NT2/D1 (cell line): ENCODE results near the gene ANTKMT.

ENCODE experiments used
- DNase-seq: peaks from one replicate; pipeline ENCODE4 v3.0.0-alpha.2; 2011; ENCODE audit warnings: low read depth, low spot score
- H3K27me3 ChIP-seq: 2 replicates; pipeline ENCODE4 v1.6.0; 2011; ENCODE audit warnings: mild to moderate bottlenecking; ENCODE audit not compliant: insufficient read length, insufficient read depth
- H3K36me3 ChIP-seq: 2 replicates; pipeline ENCODE4 v1.6.1; 2011; ENCODE audit warnings: mild to moderate bottlenecking, low read length, mixed read lengths; ENCODE audit not compliant: insufficient read depth, insufficient read length
- H3K4me1 ChIP-seq: 2 replicates; pipeline ENCODE4 v1.5.1; 2011; ENCODE audit not compliant: insufficient read depth, insufficient read length
- H3K4me3 ChIP-seq: 2 replicates; pipeline ENCODE4 v1.5.1; 2011; ENCODE audit warnings: low read depth; ENCODE audit not compliant: insufficient read length
- H3K9ac ChIP-seq: 2 replicates; pipeline ENCODE4 v1.6.0; 2011; ENCODE audit warnings: low read depth; ENCODE audit not compliant: insufficient read length
- H3K9me3 ChIP-seq: 2 replicates; pipeline ENCODE4 v1.5.1; 2011; ENCODE audit warnings: mild to moderate bottlenecking, low read length; ENCODE audit not compliant: insufficient read depth
- SUZ12 ChIP-seq: IDR thresholded peaks from 2 replicates; pipeline ENCODE4 v1.6.1; 2011; ENCODE audit not compliant: insufficient read length, insufficient read depth; ENCODE audit errors: extremely low read depth
- YY1 ChIP-seq: IDR thresholded peaks from 2 replicates; pipeline ENCODE4 v1.6.1; 2011; ENCODE audit not compliant: insufficient read length, insufficient read depth
- ZNF274 ChIP-seq: IDR thresholded peaks from 2 replicates; pipeline ENCODE4 v1.6.1; 2011; ENCODE audit warnings: mild to moderate bottlenecking, low read depth, low read length

The ANTKMT gene

DNA sequence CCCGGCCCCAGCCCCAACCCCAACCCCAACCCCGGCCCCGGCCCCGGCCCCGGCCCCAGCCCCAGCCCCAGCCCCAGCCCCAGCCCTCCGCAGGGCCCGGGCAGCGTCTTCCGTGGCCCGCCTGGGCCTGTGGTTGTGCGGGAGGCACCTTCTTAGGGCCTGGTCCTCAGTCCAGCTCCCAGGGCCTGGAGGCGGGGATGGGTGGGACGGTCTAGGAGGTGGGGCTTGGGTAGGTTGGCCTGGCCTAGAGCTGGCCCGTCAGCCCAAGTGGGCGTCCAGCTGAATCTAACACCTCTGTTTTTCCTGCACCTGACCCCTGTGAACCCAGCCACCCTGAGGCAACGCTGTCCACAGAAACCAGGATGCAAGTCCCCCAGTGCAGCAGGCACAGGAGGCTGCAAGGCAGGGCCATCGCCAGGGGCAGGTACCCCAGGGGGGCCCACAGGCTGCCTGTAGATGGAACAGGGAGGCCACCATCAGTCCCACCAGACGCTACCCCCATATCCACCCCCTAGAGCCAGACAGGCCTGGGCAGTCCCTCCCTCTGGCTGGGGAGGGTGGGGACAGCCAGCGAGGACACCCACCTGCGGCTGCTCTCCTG lies 48.3 kb downstream of the ANTKMT start:
- H3K9ac ChIP-seq: no peak overlapping the region
- no peaks in the 10 kb centered on the region for H3K9me3 ChIP-seq
- TF ChIP-seq SUZ12 (no peak), ZNF274 (no peak), YY1 (no peak)
- no peak for DNase-seq
- no peak overlapping the region for H3K4me3 ChIP-seq
- H3K36me3 ChIP-seq: no peaks in the 10 kb centered on the region
- peaks cover 17% of the 10 kb centered on the region for H3K4me1 ChIP-seq
- H3K27me3 ChIP-seq: no peaks in the 10 kb centered on the region

DNA sequence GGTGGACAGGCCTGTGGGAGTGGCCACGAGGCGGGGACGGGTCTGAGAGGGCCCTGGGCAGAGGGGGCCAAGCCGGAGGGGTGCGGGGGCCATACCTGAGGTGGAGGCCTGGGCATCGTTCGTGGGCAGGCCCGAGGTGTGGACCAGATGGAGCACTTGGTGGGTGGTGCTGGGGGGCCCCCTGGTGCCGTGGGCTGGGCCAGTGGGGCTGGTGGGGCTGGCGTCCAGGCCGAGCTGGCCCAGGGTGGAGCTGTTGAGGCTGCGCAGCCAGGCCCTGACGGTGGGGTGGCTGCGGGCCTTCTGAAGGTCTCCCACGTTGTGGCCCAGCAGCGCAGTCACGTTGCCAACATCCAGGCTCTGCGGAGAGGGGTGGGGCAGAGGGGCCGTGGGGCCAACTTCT lies 49.0 kb downstream of the ANTKMT start:
- peaks cover 17% of the 10 kb centered on the region for H3K4me1 ChIP-seq
- DNase-seq: no peak
- H3K36me3 ChIP-seq: no peaks in the 10 kb centered on the region
- H3K9ac ChIP-seq: no peak overlapping the region
- no peaks in the 10 kb centered on the region for H3K27me3 ChIP-seq
- no peaks in the 10 kb centered on the region for H3K9me3 ChIP-seq
- no peak overlapping the region for H3K4me3 ChIP-seq
- TF ChIP-seq SUZ12: no peak
- no peak for TF ChIP-seq ZNF274
- TF ChIP-seq YY1: no peak

DNA sequence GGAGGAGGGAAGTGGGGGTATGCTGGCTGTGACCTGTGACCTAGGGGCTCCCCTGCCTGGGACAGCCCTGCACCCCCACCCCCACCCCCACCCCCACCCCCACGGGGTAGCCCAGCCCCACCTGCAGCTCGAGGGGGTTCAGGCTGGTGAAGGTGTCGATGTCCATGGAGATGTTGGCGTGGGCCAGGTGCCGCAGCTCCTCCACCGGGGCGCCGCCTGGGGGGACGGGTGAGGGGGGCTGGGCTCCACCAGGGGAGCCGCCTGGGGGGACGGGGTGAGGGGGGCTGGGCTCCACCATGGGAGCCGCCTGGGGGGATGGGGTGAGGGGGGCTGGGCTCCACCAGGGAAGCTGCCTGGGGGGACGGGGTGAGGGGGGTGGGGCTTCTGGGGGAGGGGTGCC lies 49.5 kb downstream of the ANTKMT start:
- no peaks in the 10 kb centered on the region for H3K27me3 ChIP-seq
- no peak overlapping the region for H3K9ac ChIP-seq
- no peaks in the 10 kb centered on the region for H3K36me3 ChIP-seq
- TF ChIP-seq YY1 (no peak), ZNF274 (no peak), SUZ12 (no peak)
- no peak overlapping the region for H3K4me3 ChIP-seq
- H3K4me1 ChIP-seq: peaks cover 17% of the 10 kb centered on the region
- DNase-seq: no peak
- H3K9me3 ChIP-seq: no peaks in the 10 kb centered on the region
